HepG2 (cell line): ENCODE measurements around the gene BLOC1S4. TPM values are rescaled to one million over a fixed set of nuclear protein-coding genes. Genes with fewer than 3 reads are reported as not detected.

Source experiments
- IRX3 ChIP-seq: sonication (generic); formaldehyde crosslinking; IDR thresholded peaks from 2 replicates; pipeline ENCODE4 v1.8.1; 2023; ENCODE audit warnings: mild to moderate bottlenecking, low read depth, missing genetic modification reagents, borderline replicate concordance
- PTBP1 ChIP-seq: fragments of 200-400 bp; formaldehyde crosslinking; IDR thresholded peaks from 2 replicates; pipeline ENCODE4 v1.6.1; 2018; ENCODE audit warnings: low read length, low read depth; ENCODE audit not compliant: poor library complexity, severe bottlenecking
- ZFX ChIP-seq: sonication (generic); formaldehyde crosslinking; IDR thresholded peaks from 2 replicates; pipeline ENCODE4 v1.4.0; 2020; ENCODE audit warnings: mild to moderate bottlenecking, low read depth, missing genetic modification reagents, moderate library complexity
- ZNF143 ChIP-seq: sonication (generic); formaldehyde crosslinking; IDR thresholded peaks from 2 replicates; pipeline ENCODE4 v1.4.0; 2020; ENCODE audit warnings: missing genetic modification reagents
- ZNF205 ChIP-seq: IDR thresholded peaks from 2 replicates; pipeline ENCODE4 v1.6.1; 2018; ENCODE audit warnings: missing biosample characterization, missing genetic modification reagents
- ZNF333 ChIP-seq: sonication (generic); formaldehyde crosslinking; IDR thresholded peaks from 2 replicates; pipeline ENCODE4 v1.4.0; 2020; ENCODE audit warnings: mild to moderate bottlenecking, missing genetic modification reagents, borderline replicate concordance
- ZNF382 ChIP-seq: sonication (generic); formaldehyde crosslinking; IDR thresholded peaks from 2 replicates; pipeline ENCODE4 v1.5.0; 2020; ENCODE audit warnings: missing genetic modification reagents, mild to moderate bottlenecking, borderline replicate concordance
- ZNF501 ChIP-seq: sonication (generic); formaldehyde crosslinking; IDR thresholded peaks from 2 replicates; pipeline ENCODE4 v1.5.1; 2020; ENCODE audit warnings: mild to moderate bottlenecking, moderate library complexity, missing genetic modification reagents
- ZNF678 ChIP-seq: sonication (generic); formaldehyde crosslinking; IDR thresholded peaks from 2 replicates; pipeline ENCODE4 v1.4.0; 2020; ENCODE audit warnings: mild to moderate bottlenecking, missing genetic modification reagents
- ZNF703 ChIP-seq: sonication (generic); formaldehyde crosslinking; IDR thresholded peaks from 2 replicates; pipeline ENCODE4 v1.5.1; 2020; ENCODE audit warnings: missing genetic modification reagents, mild to moderate bottlenecking, moderate library complexity, borderline replicate concordance
- ZNF75D ChIP-seq: sonication (generic); formaldehyde crosslinking; IDR thresholded peaks from 2 replicates; pipeline ENCODE4 v1.8.1; 2023; ENCODE audit warnings: missing genetic modification reagents, mild to moderate bottlenecking, borderline replicate concordance
- polyA plus RNA-seq, 8 experiments: library from polyadenylated mRNA; depleted of rRNA in 3 of 8; stranded (reverse) in 7 of 8; unstranded in 1 of 8; fragments of >200 nt; fragmentation: Illumina TruSeq in 4 of 8; extraction: Trizol in 4 of 8; gene quantifications; 2 replicates each; pipeline versions ENCODE4 v1.2.1 to v1.2.3, GENCODE V29; 2011 to 2016; ENCODE audit warnings: low read depth in 4 of 8, missing spikeins in 1 of 8, mixed read lengths in 1 of 8; ENCODE audit not compliant: insufficient read depth in 1 of 8
- total RNA-seq, 5 experiments: library from RNA; depleted of rRNA; stranded (reverse); fragments of >200 nt; fragmentation: Illumina TruSeq; extraction: Trizol; gene quantifications; 2 replicates each; pipeline ENCODE4 v1.2.3, GENCODE V29; 2016; ENCODE audit warnings: low read depth in 1 of 5
- TF ChIP-seq, protein P1 (sequence below): sonication (generic); formaldehyde crosslinking; IDR thresholded peaks from 2 replicates; pipeline ENCODE4 v1.9.0; 2021; ENCODE audit warnings: missing genetic modification reagents, borderline replicate concordance
- TF ChIP-seq, protein P2 (sequence below): sonication (generic); IDR thresholded peaks from 2 replicates; pipeline ENCODE4 v1.6.1; 2016; ENCODE audit warnings: low read depth, borderline replicate concordance
- TF ChIP-seq, protein P3 (sequence below): IDR thresholded peaks from 2 replicates; pipeline ENCODE4 v1.6.1; 2016; ENCODE audit warnings: mild to moderate bottlenecking, missing biosample characterization, missing genetic modification reagents
- TF ChIP-seq, protein P4 (sequence below): sonication (generic); formaldehyde crosslinking; IDR thresholded peaks from 2 replicates; pipeline ENCODE4 v1.4.0; 2020; ENCODE audit warnings: missing genetic modification reagents
- TF ChIP-seq, protein P5 (sequence below): sonication (generic); formaldehyde crosslinking; IDR thresholded peaks from 2 replicates; pipeline ENCODE4 v1.4.0; 2020; ENCODE audit warnings: mild to moderate bottlenecking, missing genetic modification reagents
- TF ChIP-seq, protein P6 (sequence below): IDR thresholded peaks from 2 replicates; pipeline ENCODE4 v1.6.1; 2016; ENCODE audit warnings: missing compliant biosample characterization, missing genetic modification reagents, borderline replicate concordance
- TF ChIP-seq, protein P7 (sequence below): sonication (generic); formaldehyde crosslinking; conservative IDR thresholded peaks from 2 replicates; pipeline ENCODE4 v1.4.0; 2020; ENCODE audit warnings: missing genetic modification reagents

BLOC1S4 gene
- total and polyA plus RNA-seq, 2 of the 13 experiments (the other 11 are each of a cell fraction or from before 2014, with no cell fraction given) = 15.5 to 20.9 TPM

DNA sequence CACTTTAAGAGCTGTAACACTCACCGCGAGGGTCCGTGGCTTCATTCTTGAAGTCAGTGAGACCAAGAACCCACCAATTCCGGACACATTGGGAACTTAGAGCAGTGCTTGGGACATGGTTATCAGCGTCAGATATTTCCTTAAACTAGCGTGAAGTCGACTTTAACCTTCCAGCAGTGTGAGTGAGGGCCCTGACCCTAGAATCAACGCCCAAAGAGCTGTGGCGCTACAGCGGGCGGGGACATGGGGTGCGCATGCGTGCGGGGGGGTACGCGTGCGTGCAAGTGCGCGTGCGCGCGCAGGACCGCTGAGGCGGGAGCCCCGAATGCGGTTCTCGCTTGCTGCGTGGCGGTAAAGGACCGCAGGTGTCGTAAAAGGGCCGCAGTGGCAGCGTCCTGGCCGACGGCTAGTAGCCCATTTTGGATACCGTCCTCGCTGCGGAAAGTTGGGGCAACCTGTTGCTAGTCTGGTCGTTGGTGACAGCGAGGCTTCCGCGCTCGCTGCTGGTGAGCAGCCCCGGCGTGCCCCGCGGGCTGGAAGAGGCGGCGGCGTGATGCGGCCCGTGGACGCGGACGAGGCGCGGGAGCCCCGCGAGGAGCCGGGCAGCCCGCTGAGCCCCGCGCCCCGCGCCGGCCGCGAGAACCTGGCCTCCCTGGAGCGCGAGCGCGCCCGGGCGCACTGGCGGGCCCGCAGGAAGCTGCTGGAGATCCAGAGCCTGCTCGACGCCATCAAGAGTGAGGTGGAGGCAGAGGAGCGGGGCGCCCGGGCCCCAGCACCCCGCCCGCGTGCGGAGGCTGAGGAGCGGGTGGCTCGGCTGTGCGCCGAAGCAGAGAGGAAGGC is 42.1 kb upstream of the BLOC1S4 start (continued):
- TF ChIP-seq, protein P1, sequence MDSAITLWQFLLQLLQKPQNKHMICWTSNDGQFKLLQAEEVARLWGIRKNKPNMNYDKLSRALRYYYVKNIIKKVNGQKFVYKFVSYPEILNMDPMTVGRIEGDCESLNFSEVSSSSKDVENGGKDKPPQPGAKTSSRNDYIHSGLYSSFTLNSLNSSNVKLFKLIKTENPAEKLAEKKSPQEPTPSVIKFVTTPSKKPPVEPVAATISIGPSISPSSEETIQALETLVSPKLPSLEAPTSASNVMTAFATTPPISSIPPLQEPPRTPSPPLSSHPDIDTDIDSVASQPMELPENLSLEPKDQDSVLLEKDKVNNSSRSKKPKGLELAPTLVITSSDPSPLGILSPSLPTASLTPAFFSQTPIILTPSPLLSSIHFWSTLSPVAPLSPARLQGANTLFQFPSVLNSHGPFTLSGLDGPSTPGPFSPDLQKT = no peak
- TF ChIP-seq ZNF143 (CRISPR knock-in tag) = peak; percentile 31; the same call in 1 of the 2 replicates
- TF ChIP-seq, protein P2, sequence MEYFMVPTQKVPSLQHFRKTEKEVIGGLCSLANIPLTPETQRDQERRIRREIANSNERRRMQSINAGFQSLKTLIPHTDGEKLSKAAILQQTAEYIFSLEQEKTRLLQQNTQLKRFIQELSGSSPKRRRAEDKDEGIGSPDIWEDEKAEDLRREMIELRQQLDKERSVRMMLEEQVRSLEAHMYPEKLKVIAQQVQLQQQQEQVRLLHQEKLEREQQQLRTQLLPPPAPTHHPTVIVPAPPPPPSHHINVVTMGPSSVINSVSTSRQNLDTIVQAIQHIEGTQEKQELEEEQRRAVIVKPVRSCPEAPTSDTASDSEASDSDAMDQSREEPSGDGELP = peak; percentile 30; the same call in 1 of the 2 replicates
- TF ChIP-seq, protein P3, sequence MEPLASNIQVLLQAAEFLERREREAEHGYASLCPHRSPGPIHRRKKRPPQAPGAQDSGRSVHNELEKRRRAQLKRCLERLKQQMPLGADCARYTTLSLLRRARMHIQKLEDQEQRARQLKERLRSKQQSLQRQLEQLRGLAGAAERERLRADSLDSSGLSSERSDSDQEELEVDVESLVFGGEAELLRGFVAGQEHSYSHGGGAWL (CRISPR knock-in tag) = peak; percentile 19; the same call in 1 of the 2 replicates
- TF ChIP-seq, protein P4, sequence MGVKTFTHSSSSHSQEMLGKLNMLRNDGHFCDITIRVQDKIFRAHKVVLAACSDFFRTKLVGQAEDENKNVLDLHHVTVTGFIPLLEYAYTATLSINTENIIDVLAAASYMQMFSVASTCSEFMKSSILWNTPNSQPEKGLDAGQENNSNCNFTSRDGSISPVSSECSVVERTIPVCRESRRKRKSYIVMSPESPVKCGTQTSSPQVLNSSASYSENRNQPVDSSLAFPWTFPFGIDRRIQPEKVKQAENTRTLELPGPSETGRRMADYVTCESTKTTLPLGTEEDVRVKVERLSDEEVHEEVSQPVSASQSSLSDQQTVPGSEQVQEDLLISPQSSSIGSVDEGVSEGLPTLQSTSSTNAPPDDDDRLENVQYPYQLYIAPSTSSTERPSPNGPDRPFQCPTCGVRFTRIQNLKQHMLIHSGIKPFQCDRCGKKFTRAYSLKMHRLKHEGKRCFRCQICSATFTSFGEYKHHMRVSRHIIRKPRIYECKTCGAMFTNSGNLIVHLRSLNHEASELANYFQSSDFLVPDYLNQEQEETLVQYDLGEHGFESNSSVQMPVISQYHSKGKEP (CRISPR knock-in tag) = 0 out of 2 replicates have a peak, but pooled peaks have one; percentile 46
- peak; percentile 63; the same call in 1 of the 2 replicates for TF ChIP-seq ZNF678 (CRISPR knock-in tag)
- TF ChIP-seq IRX3 (CRISPR knock-in tag) = no peak
- TF ChIP-seq, protein P5, sequence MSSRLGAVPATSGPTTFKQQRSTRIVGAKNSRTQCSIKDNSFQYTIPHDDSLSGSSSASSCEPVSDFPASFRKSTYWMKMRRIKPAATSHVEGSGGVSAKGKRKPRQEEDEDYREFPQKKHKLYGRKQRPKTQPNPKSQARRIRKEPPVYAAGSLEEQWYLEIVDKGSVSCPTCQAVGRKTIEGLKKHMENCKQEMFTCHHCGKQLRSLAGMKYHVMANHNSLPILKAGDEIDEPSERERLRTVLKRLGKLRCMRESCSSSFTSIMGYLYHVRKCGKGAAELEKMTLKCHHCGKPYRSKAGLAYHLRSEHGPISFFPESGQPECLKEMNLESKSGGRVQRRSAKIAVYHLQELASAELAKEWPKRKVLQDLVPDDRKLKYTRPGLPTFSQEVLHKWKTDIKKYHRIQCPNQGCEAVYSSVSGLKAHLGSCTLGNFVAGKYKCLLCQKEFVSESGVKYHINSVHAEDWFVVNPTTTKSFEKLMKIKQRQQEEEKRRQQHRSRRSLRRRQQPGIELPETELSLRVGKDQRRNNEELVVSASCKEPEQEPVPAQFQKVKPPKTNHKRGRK = no peak
- no peak; the same call in 1 of the 2 replicates for TF ChIP-seq ZNF703
- no peak for TF ChIP-seq ZNF75D
- TF ChIP-seq, protein P6, sequence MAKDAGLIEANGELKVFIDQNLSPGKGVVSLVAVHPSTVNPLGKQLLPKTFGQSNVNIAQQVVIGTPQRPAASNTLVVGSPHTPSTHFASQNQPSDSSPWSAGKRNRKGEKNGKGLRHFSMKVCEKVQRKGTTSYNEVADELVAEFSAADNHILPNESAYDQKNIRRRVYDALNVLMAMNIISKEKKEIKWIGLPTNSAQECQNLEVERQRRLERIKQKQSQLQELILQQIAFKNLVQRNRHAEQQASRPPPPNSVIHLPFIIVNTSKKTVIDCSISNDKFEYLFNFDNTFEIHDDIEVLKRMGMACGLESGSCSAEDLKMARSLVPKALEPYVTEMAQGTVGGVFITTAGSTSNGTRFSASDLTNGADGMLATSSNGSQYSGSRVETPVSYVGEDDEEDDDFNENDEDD (CRISPR knock-in tag) = peak; percentile 98
- peak; percentile 84 for TF ChIP-seq ZFX
- TF ChIP-seq, protein P7, sequence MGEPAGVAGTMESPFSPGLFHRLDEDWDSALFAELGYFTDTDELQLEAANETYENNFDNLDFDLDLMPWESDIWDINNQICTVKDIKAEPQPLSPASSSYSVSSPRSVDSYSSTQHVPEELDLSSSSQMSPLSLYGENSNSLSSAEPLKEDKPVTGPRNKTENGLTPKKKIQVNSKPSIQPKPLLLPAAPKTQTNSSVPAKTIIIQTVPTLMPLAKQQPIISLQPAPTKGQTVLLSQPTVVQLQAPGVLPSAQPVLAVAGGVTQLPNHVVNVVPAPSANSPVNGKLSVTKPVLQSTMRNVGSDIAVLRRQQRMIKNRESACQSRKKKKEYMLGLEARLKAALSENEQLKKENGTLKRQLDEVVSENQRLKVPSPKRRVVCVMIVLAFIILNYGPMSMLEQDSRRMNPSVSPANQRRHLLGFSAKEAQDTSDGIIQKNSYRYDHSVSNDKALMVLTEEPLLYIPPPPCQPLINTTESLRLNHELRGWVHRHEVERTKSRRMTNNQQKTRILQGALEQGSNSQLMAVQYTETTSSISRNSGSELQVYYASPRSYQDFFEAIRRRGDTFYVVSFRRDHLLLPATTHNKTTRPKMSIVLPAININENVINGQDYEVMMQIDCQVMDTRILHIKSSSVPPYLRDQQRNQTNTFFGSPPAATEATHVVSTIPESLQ (CRISPR knock-in tag) = 0 out of 2 replicates have a peak, but pooled peaks have one; percentile 38
- no peak; the same call in none of the 2 replicates for TF ChIP-seq ZNF501 (CRISPR knock-in tag)
- TF ChIP-seq ZNF333 (CRISPR knock-in tag) = no peak
- TF ChIP-seq PTBP1 = no peak
- no peak for TF ChIP-seq ZNF382 (CRISPR knock-in tag)
- no peak for TF ChIP-seq ZNF205 (CRISPR knock-in tag)
